Stimulated activated CD8-positive, alpha-beta memory T cell treated with anti-CD3 and anti-CD28 coated beads, Interleukin-12 subunit alpha, Interleukin-12 subunit beta, amount 100 ng/mL, for 24 hours (primary cell): ENCODE data around the gene CHST12.
"Not testable (repeated sequence)": the region's sequence is repeated elsewhere in the genome, so short reads cannot be mapped to it uniquely, and the experiment has no call there.

Experiments used
- DNase-seq: peaks from one replicate; pipeline ENCODE4 v3.0.0-alpha.2; 2020; ENCODE audit errors: extremely low read depth

Gene CHST12

DNA sequence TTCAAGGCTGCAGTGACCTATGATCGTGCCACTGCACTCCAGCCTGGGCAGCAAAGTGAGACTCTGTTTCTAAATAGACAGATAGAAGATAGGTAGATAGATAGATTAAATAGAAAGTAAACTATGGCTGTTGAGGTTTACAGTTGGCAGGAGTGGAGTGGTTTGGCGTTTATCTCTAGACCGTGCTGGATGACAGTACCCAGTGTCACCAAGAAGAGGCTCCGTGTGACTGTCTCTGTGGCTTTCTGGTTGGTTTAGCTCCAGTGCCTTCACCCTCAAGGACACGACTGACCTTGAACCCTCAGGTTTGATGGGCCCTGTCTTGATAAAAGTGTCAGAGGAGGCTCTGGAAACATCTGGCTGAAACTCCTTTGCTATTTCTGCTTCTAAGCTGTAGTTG lies 31.7 kb downstream of the CHST12 start:
- DNase-seq = no peak

DNA sequence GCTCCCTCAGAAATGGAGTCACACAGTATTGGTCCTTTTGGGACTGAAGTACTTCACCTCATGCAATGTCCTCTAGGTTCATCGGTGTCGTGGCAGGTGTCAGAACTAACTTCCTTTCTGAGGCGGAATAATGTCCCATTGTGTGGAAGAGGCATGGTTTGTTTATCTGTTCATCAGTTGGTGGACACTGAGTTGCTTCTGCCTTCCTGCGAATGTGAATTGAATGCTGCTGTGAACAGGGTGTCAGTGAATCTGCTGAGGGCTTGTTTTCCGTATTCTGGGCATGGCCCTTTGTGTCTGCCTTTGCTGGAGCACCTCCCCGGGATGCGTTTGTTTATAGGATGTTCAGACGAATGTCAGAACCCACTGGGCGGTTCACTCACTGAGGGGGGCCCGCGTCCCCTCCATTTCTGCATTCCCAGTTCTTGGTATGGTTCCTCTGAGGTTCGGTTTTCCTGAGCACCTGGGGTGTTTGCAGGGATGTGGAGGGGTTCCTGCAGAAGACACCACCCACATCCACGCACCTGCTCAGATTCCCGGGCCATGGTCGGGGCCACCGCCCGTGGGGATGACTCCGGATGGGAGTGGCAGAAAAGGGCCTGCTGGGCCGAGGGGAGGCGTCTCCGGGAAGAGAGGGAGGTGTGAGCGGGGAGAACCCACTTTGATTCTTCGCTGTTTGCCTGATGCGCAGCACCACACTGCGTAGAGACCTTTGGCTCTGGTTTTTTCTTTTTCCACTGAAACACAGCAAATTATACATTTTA lies 33.1 kb downstream of the CHST12 start:
- DNase-seq = no peak

DNA sequence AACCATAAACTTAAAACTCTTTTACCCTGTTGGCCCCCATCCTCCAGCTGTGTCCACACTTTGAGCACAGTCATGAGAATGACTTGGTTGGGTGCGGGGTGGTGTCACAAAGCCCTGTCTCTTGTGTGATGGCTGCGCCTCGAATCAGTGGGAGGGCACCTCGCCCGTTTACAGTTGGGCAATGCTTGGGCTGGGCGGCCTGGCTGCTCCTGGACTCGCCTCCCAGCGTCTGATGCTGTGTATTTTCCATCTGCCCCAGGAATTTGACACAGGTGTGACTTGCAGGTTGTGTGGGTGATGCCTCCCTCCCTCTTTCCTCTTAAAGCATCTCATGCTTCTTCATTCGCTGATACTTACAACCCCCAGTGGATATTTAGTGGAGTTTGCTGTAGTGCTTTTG lies 33.7 kb downstream of the CHST12 start:
- DNase-seq = no peak

DNA sequence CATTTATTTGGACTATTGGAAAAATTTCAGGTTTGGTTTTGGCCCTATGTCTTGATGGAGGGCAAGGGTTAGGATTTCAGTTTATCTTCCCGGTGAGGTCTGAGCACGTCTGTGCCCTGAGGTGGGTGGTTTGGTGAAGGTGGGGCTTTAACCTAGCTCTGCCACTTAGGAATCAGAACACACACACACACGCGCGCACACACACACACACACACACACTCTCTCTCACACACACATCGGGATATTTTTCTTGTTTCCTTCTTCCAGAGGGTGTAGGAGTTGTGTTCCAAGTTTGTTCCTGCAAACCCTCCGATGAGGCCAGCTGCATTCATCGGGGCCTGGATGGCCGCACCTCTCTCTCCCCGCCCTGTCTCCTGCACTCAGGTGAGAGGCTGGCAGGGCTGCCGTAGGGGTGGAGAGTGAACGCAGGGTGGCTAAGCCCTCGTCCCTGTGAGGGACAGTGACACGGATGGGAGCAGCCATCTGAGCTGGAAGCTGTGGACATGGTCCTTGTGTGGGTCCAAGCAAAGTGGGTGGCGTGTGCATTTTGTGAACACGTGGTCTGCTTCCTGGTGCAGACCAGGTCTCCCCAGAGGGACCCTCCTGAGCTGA lies 34.2 kb downstream of the CHST12 start:
- DNase-seq = no peak

DNA sequence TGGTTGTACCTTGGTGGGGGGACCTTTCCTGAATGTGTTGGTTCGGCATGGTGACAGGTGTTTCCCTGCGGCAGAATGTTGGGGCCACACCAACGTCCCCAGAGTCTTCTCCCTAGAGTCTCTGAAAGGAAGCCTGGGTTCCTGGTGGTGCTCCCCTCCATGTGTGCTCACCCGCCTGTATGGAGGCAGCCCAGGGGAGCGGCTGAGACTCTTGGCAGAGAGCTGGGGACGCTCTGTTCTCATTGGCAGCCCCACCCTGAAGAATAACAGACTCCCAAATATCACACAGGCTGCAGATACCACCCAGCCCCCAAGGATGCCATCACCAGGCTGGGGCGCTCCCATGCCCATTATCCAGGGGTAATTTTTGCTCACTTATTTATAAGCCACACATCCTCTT lies 34.8 kb downstream of the CHST12 start:
- no peak for DNase-seq

DNA sequence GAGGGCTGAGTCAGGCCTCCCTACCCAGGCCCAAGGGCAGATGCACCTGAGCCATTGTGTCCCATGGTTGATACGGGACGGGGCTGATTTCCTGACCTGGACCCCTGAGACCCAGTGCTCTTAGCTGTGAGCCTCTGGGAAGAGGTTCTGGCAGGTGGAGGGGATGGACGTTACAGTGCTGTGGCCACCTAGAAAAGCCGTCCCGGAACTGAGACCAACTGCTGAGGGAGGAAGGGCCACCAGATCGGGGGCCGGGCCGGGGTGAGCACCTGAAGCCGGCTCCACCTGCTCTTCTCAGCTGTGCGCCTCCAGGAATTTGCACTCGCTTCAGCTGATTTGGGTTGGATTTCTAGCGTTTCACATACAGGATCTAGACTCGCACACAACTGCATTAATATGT lies 35.4 kb downstream of the CHST12 start:
- no peak for DNase-seq

DNA sequence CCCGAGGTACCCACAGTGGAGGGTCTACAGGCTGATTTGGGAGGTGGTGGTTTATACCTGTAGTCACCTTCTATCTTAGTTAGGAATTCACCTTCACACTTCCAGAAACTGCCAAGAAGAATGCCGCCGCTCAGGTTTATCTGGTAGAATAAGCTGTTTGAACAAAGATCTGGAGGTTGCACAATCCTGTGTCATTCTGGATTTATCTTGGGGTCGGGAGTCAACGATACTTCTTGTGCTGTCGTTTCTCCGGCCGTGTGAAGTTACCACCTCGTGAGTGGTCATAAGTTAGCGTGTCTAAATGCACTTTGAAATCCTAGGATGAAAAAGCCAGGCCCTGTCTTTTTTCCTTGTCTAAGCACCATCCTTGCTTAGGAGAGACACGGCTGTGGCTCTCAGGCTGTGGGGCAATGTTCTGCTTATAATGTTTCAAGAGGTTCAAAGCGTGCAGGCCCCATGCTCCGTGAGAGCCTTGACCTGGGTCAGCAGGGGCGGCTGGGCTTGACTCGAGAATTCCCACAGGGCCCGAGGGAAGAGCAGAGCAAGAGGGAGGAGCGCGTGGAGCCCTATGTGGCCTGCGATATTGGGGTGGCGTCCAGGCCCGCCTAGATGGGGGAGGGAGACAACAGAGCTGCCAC lies 37.3 kb downstream of the CHST12 start:
- no peak for DNase-seq

DNA sequence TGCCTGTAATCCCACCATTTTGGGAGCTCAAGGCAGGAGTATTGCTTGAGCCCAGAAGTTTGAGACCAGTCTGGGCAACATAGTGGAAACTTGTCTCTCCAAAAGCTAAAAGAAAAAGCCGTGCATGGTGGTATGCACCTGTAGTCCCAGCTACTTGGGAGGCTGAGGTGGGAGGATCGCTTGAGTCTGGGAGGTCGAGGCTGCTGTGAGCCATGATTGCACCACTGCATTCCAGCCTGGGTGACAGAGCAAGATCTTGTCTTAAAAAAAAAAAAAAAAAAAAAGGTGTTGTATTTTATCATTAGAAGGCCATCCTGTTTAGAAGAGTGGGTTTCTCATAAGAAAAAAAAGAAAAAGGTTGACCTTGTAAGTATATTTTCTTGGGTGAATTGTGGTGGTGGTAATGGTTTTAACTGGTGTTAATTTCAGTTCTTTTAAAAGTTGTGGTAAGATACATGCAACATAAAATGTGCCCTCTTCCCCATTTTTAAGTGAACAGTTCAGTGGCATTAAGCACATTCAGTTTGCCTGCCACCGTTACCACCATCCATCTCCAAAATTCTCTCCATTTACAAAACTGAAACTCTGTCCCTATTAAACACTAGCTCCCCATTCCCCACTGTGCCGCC lies 38.1 kb downstream of the CHST12 start:
- no peak for DNase-seq

DNA sequence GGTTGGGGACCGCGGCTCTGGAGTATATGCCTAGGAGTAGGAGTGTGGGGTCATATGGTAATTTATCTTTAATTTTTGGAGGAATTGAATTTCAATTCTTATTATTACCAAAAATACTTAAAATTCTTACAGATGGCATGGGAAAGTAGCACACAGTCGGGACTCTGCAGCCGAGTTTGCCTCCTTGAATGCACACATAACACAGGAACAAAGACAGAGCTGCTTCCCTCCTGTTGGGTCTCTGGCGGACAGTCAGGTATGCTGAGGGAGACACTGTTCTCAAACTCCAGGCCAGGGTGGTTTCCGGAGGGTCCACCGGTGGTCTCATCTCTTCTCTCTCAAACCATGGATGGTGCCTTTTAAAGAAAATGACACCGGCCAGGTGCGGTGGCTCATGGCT lies 40.1 kb downstream of the CHST12 start:
- no peak for DNase-seq

DNA sequence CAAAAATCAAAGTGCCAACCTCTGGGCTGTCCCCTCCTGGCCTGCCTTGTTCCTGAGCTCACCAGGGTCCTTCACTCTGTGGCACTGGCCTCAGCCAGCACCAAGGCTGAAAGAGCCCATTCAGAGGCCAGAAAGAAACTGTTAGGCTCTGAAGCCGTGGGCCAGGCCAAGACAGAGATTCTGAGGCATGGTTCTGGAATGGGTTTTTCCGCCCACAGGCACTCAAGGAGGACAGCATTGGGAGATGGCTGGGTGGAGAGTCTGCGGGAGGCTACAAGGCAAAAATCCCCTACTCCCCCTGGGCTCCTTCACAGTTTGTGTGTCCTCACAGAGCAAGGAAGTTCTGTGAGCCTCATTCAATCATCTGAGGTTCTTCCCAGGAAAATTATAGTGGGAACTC lies 41.1 kb downstream of the CHST12 start:
- no peak for DNase-seq

DNA sequence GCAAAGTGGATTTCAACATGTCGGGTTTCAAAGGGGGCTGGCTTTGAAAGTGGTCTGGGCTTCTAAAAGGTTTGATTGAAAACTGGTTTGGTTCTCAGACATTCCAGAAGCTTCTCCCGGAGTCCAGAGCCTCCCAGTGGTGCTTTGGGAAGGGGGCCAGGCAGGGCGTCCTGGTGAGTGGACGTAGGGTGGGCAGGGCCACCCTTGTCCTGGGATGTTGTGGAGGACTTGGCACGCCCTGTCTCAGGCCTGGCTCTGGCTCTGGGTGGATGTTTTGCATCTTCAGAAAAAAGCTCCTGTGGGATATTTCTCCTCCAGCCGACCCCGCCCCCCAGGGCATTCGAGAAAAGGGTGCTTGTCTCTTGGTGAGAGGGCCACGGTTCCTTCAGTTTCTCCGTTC lies 41.6 kb downstream of the CHST12 start:
- no peak for DNase-seq

DNA sequence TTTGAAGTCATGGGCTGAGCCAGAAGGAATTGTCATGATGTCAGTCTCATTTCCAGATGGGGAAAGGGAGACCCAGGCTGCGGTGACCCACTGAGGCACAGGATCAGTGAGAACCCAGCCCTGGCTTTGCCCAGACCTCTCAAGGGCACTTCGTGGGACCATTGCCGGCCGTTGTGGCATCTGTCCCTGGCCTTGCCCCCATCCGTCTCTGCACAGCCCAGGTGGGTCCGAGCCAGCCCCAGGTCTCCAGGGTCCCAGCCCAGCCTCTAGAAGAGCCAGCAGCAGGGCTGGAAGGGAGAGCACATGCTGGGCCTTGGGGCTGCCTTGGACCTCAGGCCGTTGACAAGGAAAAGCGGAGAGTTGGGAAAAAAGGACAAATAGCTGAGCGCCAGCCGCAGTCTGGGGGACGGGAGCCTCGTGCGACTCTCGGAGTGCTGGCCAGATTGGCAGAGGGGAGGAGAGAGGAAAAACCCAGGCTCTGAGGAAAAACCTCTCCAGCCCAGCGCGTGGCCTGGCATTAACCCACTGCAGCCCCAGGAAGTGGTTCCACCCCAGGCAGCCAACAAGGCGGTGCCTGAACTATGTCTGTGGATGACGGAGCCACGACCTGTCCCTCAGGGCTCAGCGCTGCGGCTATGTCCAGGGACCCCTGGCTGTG lies 42.6 kb downstream of the CHST12 start:
- DNase-seq = no peak

DNA sequence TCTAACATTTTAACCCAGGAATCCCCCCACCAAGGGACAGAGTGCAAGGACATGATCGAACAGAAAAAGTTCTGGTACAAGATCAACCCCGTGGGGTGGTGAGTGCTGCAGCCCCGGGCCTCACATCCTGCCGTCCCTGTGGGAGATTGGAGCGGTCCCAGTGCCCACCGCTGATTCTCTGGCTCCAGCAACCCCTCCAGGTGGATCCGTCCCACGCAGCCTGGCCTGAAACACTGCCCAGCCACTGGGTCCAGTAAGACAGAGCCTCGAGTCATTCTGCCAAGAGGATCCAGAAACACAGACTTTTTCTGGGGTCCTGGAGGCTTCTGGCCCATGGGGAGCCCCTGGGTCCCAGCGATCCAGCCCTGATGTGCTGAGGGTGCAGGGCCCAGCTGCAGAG lies 43.3 kb downstream of the CHST12 start:
- DNase-seq = no peak

DNA sequence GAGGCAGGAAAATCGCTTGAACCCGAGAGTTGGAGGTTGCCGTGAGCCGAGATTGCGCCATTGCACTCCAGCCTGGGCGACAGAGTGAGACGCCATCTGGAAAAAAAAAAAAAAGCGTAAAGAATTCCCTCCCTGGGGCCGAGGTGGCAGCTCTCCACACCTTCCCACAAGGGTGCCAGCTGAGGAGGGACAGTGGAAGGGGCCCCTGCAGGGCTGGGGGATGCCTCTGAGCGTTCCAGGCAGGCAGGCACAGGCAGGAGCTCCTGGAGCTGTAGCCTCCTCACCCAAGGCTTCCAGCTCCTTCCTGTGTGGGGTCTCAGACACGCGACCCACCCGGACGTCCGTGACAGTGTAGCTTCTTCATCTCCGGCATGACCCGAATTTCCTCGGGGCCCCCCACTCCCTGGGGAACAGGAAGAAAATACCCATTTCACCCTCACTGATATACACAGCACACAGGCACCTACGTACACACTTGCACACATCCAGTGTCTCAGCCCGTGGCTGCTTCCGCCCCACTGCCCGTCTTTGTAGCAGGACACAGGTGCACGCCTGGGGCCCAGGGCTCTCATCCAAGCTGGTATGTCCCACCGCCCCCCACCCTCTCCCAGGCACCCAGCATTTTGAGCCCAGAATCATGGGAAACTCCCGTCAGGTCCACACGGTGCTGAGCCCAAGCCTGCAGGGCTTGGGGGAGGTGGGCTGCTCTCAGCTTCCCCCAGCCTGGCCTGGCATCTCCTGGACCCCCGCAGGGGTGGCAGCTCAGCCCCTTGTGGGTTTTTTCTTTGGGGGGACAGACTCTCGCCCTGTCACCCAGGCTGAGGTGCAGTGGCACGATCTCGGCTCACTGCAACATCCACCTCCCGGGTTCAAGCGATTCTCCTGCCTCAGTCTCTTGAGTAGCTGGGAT lies 47.0 kb downstream of the CHST12 start:
- no peak for DNase-seq

DNA sequence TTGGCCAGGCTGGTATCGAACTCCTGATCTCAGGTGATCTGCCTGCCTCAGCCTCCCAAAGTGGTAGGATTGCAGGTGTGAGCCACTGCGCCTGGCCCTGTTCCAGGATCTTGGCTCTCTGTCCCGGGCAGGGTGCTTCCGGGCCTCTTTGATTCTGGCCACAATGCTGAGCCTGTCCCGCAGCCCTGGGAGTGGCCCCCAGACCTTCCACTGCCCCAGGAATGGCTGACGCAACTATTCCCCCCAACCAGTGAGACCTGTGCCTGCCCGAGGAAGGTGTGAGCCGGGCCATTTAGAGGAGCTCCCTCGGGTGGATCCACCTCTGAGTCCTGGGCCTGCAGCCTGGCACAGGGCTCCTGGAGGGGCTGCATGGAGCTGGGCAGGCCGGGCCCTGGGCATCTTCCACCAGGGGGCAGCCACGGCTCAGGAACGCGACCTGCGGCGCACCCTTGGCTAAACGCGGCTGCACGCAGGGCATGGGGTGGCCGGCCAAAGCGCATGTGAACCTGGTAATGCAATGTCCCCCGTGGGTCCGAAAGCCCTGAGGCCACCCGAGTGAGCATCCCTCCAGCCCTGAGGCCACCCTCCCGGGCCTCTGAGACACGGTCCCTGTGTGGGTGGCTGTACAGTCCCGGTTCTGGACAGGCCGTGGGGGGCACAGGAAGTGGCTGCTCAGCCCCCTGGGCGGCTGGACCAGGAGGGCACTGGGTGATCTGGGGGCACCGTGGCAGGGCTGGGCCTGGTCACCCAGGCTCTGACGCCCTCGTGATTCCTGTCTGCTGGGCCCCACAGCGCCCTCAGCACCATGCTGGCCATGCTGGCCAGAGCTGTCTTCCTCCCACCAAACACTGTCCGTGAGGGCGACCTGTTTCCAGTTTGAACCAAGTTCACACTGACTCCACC lies 48.0 kb downstream of the CHST12 start:
- DNase-seq = peak; percentile 45

DNA sequence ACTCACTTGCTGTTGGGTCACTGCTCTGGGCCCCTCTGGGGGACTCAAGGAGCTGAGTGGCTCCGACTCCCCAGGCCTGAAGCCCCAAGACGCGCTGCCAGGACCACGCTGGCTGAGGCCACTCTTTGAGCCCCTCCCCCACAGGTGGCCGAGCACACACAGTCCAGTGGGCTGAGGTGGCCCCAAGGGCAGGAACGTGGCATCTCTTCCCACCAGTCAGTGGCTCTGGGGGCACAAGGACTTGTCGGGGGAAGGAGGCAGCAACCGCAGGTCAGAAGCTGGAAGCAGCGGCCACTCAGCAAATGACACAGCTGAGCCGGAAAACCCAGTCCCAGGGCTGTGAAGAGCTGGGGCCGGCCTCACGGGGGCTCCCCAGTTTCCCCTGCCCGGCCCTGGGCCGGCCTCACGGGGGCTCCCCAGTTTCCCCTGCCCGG lies 48.7 kb downstream of the CHST12 start:
- DNase-seq = no peak

DNA sequence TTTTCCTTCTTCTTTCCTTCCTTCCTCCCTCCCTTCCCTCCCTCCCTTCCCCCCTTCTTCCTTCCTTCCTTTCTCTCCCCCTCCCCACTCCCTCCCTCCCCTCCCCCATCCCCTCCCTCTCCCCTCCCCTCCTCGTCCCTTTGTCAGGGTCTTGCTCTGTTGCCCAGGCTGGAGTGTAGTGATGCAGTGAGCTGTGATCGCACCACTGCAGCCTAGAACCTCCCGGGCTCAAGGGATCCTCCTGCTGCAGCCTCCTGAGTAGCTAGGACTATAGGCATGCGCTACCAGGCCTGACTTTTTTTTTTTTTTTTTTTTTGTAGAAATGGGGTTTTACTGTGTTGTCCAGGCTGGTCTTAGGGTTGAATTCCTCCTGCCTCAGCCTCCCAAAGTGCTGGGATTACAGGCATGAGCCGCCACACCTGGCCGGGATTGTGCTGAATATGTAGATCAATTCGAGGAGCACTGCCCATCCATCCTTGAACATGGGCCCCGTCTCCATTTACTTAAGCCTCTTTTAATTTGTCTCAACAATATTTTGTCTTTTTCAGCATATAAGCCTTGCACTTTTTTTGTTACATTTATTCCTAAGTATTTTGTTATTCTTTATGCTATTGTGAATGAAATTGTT lies 49.3 kb downstream of the CHST12 start:
- no peak for DNase-seq

DNA sequence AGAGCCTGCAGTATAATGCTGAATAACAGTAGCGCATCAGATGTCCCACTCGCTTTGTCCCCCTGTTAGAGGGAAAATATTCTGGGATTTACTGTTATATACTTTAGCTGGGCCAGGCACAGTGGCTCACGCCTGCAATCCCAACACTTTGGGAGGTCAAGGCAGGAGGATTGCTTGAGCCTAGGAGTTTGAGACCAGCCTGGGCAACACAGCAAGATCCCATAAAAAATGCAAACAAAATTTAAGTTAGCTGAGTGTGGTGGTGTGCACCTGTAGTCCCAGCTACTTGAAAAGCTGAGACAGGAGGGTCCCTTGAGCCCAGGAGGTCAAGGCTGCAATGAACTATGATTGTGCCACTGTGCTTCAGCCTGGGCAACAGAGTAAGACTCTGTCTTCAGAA lies 50.4 kb downstream of the CHST12 start:
- not testable (repeated sequence) for DNase-seq

DNA sequence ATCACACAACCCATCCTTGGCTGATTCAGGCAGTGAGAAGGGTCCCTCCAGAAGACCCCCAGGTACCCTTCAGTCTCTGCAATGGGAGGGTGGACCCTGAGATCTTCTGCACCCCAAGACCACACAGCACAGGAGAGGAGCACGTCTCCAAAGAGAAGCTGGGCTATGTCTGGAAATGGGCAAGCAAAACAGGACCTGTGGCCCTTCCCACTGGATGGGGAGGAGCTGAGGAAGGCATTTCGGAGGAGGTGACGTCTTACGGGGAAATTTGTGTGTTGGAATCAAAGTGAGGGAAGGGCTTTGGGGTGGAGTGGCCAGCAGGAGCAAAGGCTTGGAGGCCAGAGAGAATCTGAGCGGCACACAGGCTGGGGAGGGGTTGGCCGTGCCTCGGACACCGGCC lies 56.3 kb downstream of the CHST12 start:
- no peak for DNase-seq

DNA sequence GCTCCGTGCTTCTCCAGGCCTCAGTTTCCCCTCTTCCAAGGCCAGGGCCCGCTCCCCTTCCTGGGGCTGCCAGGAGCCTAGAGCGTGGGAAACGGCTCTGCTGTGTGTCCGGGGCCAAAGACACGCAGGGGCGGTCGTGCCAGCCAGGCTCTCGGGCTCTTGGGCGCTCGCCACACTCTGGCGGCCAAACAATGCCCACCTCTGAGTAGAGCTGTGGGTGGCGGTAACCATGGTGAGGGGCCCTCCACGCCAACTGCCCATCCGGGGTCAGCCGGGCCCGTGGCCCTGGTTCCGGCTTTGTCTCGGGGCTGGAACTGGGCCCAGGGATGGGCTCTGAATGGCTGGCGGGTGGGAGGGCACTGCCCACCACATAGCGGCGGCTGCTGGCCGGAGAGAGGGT lies 56.8 kb downstream of the CHST12 start:
- no peak for DNase-seq
